Trophoblast cell (in vitro differentiated cells and primary cell): Measurements from ENCODE around the gene ZBTB7B.

ENCODE experiments used
- DNase-seq, 2 donors: peaks; one replicate each; pipeline ENCODE4 v3.0.0-alpha.2; 2016
- H2AFZ ChIP-seq: 2 replicates; pipeline ENCODE4 v1.6.1; 2013; ENCODE audit warnings: low read length, moderate library complexity, mild to moderate bottlenecking; ENCODE audit not compliant: insufficient read depth, poor library complexity
- H2AK5ac ChIP-seq: 2 replicates; pipeline ENCODE4 v1.6.1; 2013; ENCODE audit warnings: mild to moderate bottlenecking, low read length
- H2BK120ac ChIP-seq: 2 replicates; pipeline ENCODE4 v1.6.1; 2013; ENCODE audit warnings: low read length, mild to moderate bottlenecking, moderate library complexity; ENCODE audit not compliant: insufficient read depth, poor library complexity
- H2BK12ac ChIP-seq: 2 replicates; pipeline ENCODE4 v1.6.1; 2013; ENCODE audit warnings: mild to moderate bottlenecking, low read length, moderate library complexity
- H2BK5ac ChIP-seq: 2 replicates; pipeline ENCODE4 v1.6.1; 2013; ENCODE audit warnings: low read length, low read depth, moderate library complexity, mild to moderate bottlenecking; ENCODE audit not compliant: poor library complexity
- H3K14ac ChIP-seq: 2 replicates; pipeline ENCODE4 v1.6.1; 2013; ENCODE audit warnings: mild to moderate bottlenecking, low read length
- H3K18ac ChIP-seq: 2 replicates; pipeline ENCODE4 v1.6.1; 2013; ENCODE audit warnings: mild to moderate bottlenecking, low read length
- H3K23ac ChIP-seq: 2 replicates; pipeline ENCODE4 v1.6.1; 2013; ENCODE audit warnings: low read length
- H3K27ac ChIP-seq: 2 replicates; pipeline ENCODE4 v1.5.1; 2013; ENCODE audit warnings: low read depth, mild to moderate bottlenecking, inconsistent platforms, low read length, moderate library complexity
- H3K27me3 ChIP-seq: 2 replicates; pipeline ENCODE4 v1.6.1; 2013; ENCODE audit warnings: inconsistent platforms, mild to moderate bottlenecking, low read length, moderate library complexity; ENCODE audit not compliant: insufficient read depth
- H3K36me3 ChIP-seq, 2 experiments: 1 replicate in 1 of 2; 2 replicates in 1 of 2; pipeline ENCODE4 v1.6.1; 2013; ENCODE audit warnings: low read length in 2 of 2, mild to moderate bottlenecking in 2 of 2, moderate library complexity in 1 of 2; ENCODE audit not compliant: insufficient read depth in 2 of 2, control insufficient read depth in 1 of 2
- H3K4ac ChIP-seq: 2 replicates; pipeline ENCODE4 v1.6.1; 2013; ENCODE audit warnings: low read depth, mild to moderate bottlenecking, low read length, moderate library complexity
- H3K4me1 ChIP-seq, 2 experiments: 1 replicate in 1 of 2; 2 replicates in 1 of 2; pipeline ENCODE4 v1.6.1; 2013; ENCODE audit warnings: low read length in 2 of 2, mild to moderate bottlenecking in 2 of 2, moderate library complexity in 1 of 2; ENCODE audit not compliant: insufficient read depth in 2 of 2, control insufficient read depth in 1 of 2
- H3K4me2 ChIP-seq: 2 replicates; pipeline ENCODE4 v1.6.1; 2013; ENCODE audit warnings: inconsistent platforms, mild to moderate bottlenecking, low read length, moderate library complexity
- H3K4me3 ChIP-seq: 2 replicates; pipeline ENCODE4 v1.5.1; 2013; ENCODE audit warnings: mild to moderate bottlenecking, low read depth, low read length, inconsistent platforms
- H3K79me1 ChIP-seq: one replicate; pipeline ENCODE4 v1.6.1; 2013; ENCODE audit warnings: low read length
- H3K79me2 ChIP-seq: 2 replicates; pipeline ENCODE4 v1.6.1; 2013; ENCODE audit warnings: low read length, mild to moderate bottlenecking; ENCODE audit not compliant: control insufficient read depth, insufficient read depth, poor library complexity
- H3K9ac ChIP-seq: 2 replicates; pipeline ENCODE4 v1.6.1; 2013; ENCODE audit warnings: mild to moderate bottlenecking, low read length
- H3K9me3 ChIP-seq: 2 replicates; pipeline ENCODE4 v1.6.1; 2013; ENCODE audit warnings: low read depth, mild to moderate bottlenecking, control low read depth, inconsistent platforms, low read length; ENCODE audit not compliant: insufficient read depth
- H4K12ac ChIP-seq: 2 replicates; pipeline ENCODE4 v1.6.1; 2013; ENCODE audit warnings: low read depth, mild to moderate bottlenecking, low read length, moderate library complexity
- H4K8ac ChIP-seq: 2 replicates; pipeline ENCODE4 v1.6.1; 2013; ENCODE audit warnings: low read depth, mild to moderate bottlenecking, low read length, moderate library complexity
- H4K91ac ChIP-seq: one replicate; pipeline ENCODE4 v1.6.1; 2013; ENCODE audit warnings: low read depth, mild to moderate bottlenecking, low read length, moderate library complexity
- WGBS: extraction: QIAGEN DNeasy Blood & Tissue Kit; methylation state at CpG from one replicate; pipeline ENCODE4 v1.1.7; 2013; ENCODE audit warnings: missing lambda C conversion rate; ENCODE audit not compliant: insufficient read length, insufficient coverage; ENCODE audit errors: extremely low coverage; 5-methylcytosine and 5-hydroxymethylcytosine counted together

ZBTB7B gene

DNA sequence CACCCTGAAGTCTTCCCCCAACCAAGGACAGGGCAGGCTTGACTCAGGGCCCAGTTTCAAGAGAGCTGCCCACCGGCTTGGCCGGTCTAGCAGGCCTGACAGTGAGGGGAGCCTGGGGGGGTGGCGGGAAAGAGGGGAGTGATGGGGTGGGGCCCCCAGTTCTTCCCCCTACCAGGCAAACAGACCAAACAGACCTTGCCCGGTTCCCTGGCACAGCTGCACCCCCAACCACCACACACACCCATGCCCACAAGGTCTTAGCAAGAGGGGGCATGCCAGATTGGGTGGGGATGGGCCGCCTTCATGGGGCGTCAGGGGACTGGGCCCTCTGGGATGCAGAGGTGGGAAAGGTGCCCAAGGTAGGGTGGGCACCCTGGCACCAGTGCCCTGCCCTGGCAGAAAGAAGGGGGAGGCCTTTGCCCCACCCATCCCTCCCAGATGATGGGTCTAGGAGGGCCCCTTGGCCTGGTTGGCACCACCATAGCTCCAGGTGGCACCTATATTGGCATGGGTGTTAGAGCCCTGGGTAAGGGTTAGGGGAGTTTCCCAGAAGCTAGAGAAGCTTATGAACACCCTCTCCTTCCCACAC lies 8.9 kb downstream of the ZBTB7B start:
- Histone ChIP-seq H3K9me3 (peaks cover 1% of the 10 kb centered on the region), H3K4me1 (peaks cover 11 to 18% of the 10 kb centered on the region in 2 experiments), H2AFZ (no peak overlapping the region), H3K27me3 (no peaks in the 10 kb centered on the region), H3K79me1 (peaks cover under 1% of the 10 kb centered on the region), H2AK5ac (no peak overlapping the region), H2BK12ac (no peak overlapping the region), H3K4ac (no peak overlapping the region), H3K14ac (no peak overlapping the region), H3K23ac (no peak overlapping the region), H4K8ac (no peak overlapping the region), H3K18ac (no peak overlapping the region), H4K12ac (no peak overlapping the region), H3K36me3 (peaks cover 29 to 32% of the 10 kb centered on the region in 2 experiments), H3K27ac (no peak overlapping the region), H3K9ac (no peak overlapping the region), H3K4me3 (no peak overlapping the region), H2BK5ac (no peak overlapping the region), H3K4me2 (no peak overlapping the region), H4K91ac (no peak overlapping the region), H3K79me2 (peaks cover 3% of the 10 kb centered on the region), H2BK120ac (no peak overlapping the region)
- WGBS = no CpG with 5 or more reads among the region's 6 CpGs
- no peak for DNase-seq

GRCh38 chr1:155012026-155012546 lies 9.5 kb downstream of the ZBTB7B start:
- Histone ChIP-seq H3K9ac (no peak overlapping the region), H3K27ac (no peak overlapping the region), H3K14ac (no peak overlapping the region), H4K12ac (no peak overlapping the region), H3K4me3 (no peak overlapping the region), H3K9me3 (peaks cover 1% of the 10 kb centered on the region), H3K36me3 (peaks cover 31 to 32% of the 10 kb centered on the region in 2 experiments), H3K79me1 (peaks cover 6% of the 10 kb centered on the region), H3K18ac (no peak overlapping the region), H2BK120ac (no peak overlapping the region), H2AK5ac (no peak overlapping the region), H2BK5ac (no peak overlapping the region), H2BK12ac (no peak overlapping the region), H3K79me2 (peaks cover 3% of the 10 kb centered on the region), H3K23ac (no peak overlapping the region), H2AFZ (no peak overlapping the region), H3K4me2 (no peak overlapping the region), H4K91ac (no peak overlapping the region), H3K27me3 (no peaks in the 10 kb centered on the region), H4K8ac (no peak overlapping the region), H3K4ac (no peak overlapping the region), H3K4me1 (peaks cover 14 to 22% of the 10 kb centered on the region in 2 experiments)
- DNase-seq = no peak
- no CpG with 5 or more reads among the region's 9 CpGs for WGBS

GRCh38 chr1:155012776-155013602 lies 10.4 kb downstream of the ZBTB7B start:
- Histone ChIP-seq H3K79me1 (peaks cover 14% of the 10 kb centered on the region), H2BK120ac (no peak overlapping the region), H3K4me1 (peaks cover 16 to 24% of the 10 kb centered on the region in 2 experiments), H3K23ac (no peak overlapping the region), H4K8ac (no peak overlapping the region), H2BK5ac (no peak overlapping the region), H4K91ac (no peak overlapping the region), H2AK5ac (no peak overlapping the region), H3K27me3 (no peaks in the 10 kb centered on the region), H3K4ac (no peak overlapping the region), H2AFZ (no peak overlapping the region), H3K79me2 (peaks cover 3% of the 10 kb centered on the region), H3K4me2 (no peak overlapping the region), H3K18ac (peak overlapping the region; percentile 29), H3K4me3 (no peak overlapping the region), H2BK12ac (no peak overlapping the region), H3K14ac (no peak overlapping the region), H3K27ac (no peak overlapping the region), H3K9ac (no peak overlapping the region), H3K36me3 (peaks cover 31 to 32% of the 10 kb centered on the region in 2 experiments), H4K12ac (no peak overlapping the region), H3K9me3 (peaks cover 1% of the 10 kb centered on the region)
- DNase-seq = no peak
- no CpG with 5 or more reads among the region's 3 CpGs for WGBS

- Histone ChIP-seq H3K27me3 (no peaks in the 10 kb centered on the region), H2BK120ac (no peak overlapping the region), H2AK5ac (no peak overlapping the region), H3K4me3 (no peak overlapping the region), H3K4me1 (peaks cover 15 to 20% of the 10 kb centered on the region in 2 experiments), H3K27ac (no peak overlapping the region), H3K9ac (no peak overlapping the region), H3K23ac (no peak overlapping the region), H3K79me2 (peaks cover 3% of the 10 kb centered on the region), H2BK12ac (no peak overlapping the region), H2AFZ (no peak overlapping the region), H4K91ac (no peak overlapping the region), H3K9me3 (peaks cover 1% of the 10 kb centered on the region), H3K18ac (no peak overlapping the region), H3K4me2 (no peak overlapping the region), H3K36me3 (peaks cover 31 to 32% of the 10 kb centered on the region in 2 experiments), H2BK5ac (no peak overlapping the region), H4K8ac (no peak overlapping the region), H4K12ac (no peak overlapping the region), H3K4ac (no peak overlapping the region), H3K79me1 (peaks cover 15% of the 10 kb centered on the region), H3K14ac (no peak overlapping the region)
- DNase-seq = no peak
- WGBS = no CpG with 5 or more reads among the region's 8 CpGs
These were observed 11.0 kb downstream of the ZBTB7B start for GRCh38 chr1:155013632-155014031.
